KOPT-K1 (cell line): Measurements from ENCODE around the gene GPR183.

Experiments used
- H3K27ac ChIP-seq: fragments of 200-600 bp; sonication (generic); 2 replicates; pipeline ENCODE4 v1.5.1; 2016; ENCODE audit warnings: antibody characterized with exemption, mild to moderate bottlenecking, low read depth, low read length; ENCODE audit not compliant: poor library complexity, severe bottlenecking
- H3K36me3 ChIP-seq: fragments of 200-600 bp; sonication (generic); 2 replicates; pipeline ENCODE4 v1.5.1; 2017; ENCODE audit warnings: antibody characterized with exemption, mild to moderate bottlenecking, low read length, moderate library complexity; ENCODE audit not compliant: insufficient read depth
- H3K9me3 ChIP-seq: fragments of 200-600 bp; sonication (generic); 2 replicates; pipeline ENCODE4 v1.5.1; 2017; ENCODE audit warnings: antibody characterized with exemption, low read length, mild to moderate bottlenecking; ENCODE audit not compliant: insufficient read depth, poor library complexity, severe bottlenecking

The GPR183 gene

DNA sequence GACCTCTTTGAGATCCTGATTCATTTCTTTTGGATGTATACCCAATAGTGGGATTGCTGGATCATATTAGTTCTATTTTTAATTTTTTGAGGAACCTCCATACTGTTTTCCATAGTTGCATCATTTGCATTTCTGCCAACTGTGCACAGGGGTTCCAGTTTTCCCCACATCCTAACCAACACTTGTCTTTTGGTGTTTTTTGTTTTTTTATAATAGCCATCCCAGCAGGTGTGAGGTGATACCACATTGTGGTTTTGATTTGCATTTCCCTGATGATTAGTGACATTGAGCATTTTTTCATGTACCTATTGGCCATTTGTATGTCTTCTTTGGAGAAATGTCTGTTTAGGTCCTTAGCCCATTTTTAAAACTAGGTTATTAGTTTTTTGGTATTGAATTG lies 18.8 kb upstream of the GPR183 start:
- H3K27ac ChIP-seq: no peak overlapping the region
- no peaks in the 10 kb centered on the region for H3K9me3 ChIP-seq
- H3K36me3 ChIP-seq: peaks cover 36% of the 10 kb centered on the region

DNA sequence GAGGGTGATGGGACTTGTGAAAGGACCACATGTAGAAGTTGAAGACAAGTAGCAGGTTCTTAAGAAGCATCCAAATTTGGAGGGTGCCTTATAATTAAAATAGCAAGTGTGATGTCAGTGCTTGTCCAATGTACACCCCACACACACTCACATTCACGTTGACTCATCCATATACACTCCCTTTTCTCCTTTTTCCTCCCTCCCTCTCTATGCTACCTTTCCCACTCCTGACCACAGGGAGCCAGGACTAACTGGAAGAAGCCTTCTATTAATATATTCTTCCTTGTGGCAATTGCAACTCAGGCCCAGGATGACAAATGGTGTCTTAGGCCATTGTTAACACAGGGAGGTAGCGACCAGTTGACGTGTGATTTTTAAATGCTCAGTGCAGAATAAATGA lies 16.3 kb upstream of the GPR183 start:
- Histone ChIP-seq H3K36me3 (peaks cover 35% of the 10 kb centered on the region), H3K9me3 (no peaks in the 10 kb centered on the region), H3K27ac (no peak overlapping the region)

- Histone ChIP-seq H3K27ac (no peak overlapping the region), H3K36me3 (peaks cover 31% of the 10 kb centered on the region), H3K9me3 (no peaks in the 10 kb centered on the region)
These were observed 15.3 kb upstream of the GPR183 start for GRCh38 chr13:99322297-99323103.

DNA sequence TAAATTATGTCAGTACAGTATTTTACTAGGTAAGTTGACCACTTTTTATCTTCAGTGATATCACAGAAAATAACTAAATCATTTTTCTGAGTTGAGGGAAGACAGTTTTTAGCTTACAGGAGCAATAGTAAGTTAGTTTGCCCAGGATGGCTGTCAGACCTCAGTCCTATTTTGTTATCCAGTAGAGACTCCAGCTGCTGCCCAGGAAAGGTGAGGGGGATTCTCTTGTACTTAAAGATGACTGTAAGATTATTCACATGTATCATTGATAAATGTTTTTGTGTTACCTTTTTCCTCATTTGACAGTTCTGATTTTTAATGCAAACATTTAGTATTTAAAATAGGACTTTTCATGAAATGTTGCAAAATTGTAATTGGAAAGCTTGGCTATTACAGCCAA lies 14.5 kb upstream of the GPR183 start:
- no peaks in the 10 kb centered on the region for H3K9me3 ChIP-seq
- H3K36me3 ChIP-seq: peaks cover 32% of the 10 kb centered on the region
- H3K27ac ChIP-seq: no peak overlapping the region

GRCh38 chr13:99320693-99321481 lies 13.7 kb upstream of the GPR183 start:
- H3K36me3 ChIP-seq: peaks cover 39% of the 10 kb centered on the region
- H3K27ac ChIP-seq: no peak overlapping the region
- no peaks in the 10 kb centered on the region for H3K9me3 ChIP-seq

- Histone ChIP-seq H3K9me3 (no peaks in the 10 kb centered on the region), H3K36me3 (peaks cover 41% of the 10 kb centered on the region), H3K27ac (no peak overlapping the region)
These were observed 9.6 kb upstream of the GPR183 start for GRCh38 chr13:99316657-99317256.

- no peak overlapping the region for H3K27ac ChIP-seq
These were observed 9.0 kb upstream of the GPR183 start for GRCh38 chr13:99316224-99316623.

DNA sequence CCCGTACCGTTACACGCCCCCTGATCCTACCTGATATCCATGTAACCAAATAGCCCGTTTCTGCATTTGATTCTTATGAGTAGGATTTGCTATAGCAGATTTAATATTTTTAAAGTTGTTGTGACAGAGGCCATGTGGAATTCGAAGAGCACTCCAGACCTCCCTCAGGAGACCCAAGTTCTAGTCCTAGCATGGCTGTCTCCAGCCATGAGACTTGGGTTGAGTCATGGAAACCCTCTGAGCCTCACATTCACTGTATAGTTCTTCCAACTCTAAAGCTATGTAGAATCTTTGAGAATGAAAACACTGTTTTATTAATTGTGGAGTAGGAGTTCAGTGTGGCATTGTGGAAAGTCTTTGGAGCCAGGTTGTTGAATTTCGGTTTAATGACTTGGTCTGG lies 8.0 kb upstream of the GPR183 start:
- no peak overlapping the region for H3K27ac ChIP-seq
- no peaks in the 10 kb centered on the region for H3K9me3 ChIP-seq
- peaks cover 36% of the 10 kb centered on the region for H3K36me3 ChIP-seq

More at GRCh38 chr13:99316224-99316623, 9.0 kb upstream of the GPR183 start:
- H3K36me3 ChIP-seq: peaks cover 42% of the 10 kb centered on the region
- H3K9me3 ChIP-seq: no peaks in the 10 kb centered on the region

GRCh38 chr13:99314640-99315176 lies 7.5 kb upstream of the GPR183 start:
- Histone ChIP-seq H3K9me3 (no peaks in the 10 kb centered on the region), H3K27ac (no peak overlapping the region), H3K36me3 (peaks cover 35% of the 10 kb centered on the region)

DNA sequence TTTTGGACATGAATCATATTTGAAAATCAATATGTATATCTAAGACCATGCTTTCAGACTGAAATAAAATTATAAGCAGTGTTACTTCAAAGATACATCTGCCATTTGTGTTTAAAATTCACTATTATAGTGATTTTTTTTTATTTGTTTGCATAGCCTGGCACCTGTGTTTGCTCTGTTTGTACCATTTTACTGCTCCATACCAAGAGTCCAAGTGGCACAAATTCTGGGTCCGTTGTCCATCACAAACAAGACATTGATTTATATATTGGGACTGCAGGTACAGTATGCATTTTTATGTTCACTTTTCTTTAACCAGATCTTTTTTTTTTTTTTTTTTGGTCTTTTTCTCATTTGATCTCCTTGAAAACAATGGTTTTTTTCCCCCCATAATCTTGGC lies 6.7 kb upstream of the GPR183 start:
- Histone ChIP-seq H3K36me3 (peaks cover 30% of the 10 kb centered on the region), H3K9me3 (no peaks in the 10 kb centered on the region), H3K27ac (no peak overlapping the region)

DNA sequence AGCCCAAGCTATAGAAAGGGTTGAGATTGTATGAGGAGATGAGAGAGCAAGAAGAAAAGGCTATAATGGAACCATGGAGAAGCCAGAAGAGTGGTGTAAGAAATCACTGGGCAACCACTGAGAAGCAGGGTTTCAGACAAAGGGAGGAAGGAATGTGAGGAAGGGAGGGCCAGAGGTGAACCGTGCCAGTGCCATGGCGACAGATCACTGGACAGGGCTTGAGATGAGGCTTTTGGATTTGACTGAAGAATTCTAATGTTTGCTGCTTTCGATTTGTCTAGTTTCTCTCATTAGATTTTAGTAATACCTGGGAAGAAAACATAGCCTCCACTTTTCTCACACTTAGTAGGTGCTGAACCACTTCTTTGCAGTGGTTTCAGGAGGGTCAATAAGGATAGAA lies 6.3 kb upstream of the GPR183 start:
- no peak overlapping the region for H3K27ac ChIP-seq
- H3K36me3 ChIP-seq: peaks cover 32% of the 10 kb centered on the region
- no peaks in the 10 kb centered on the region for H3K9me3 ChIP-seq

DNA sequence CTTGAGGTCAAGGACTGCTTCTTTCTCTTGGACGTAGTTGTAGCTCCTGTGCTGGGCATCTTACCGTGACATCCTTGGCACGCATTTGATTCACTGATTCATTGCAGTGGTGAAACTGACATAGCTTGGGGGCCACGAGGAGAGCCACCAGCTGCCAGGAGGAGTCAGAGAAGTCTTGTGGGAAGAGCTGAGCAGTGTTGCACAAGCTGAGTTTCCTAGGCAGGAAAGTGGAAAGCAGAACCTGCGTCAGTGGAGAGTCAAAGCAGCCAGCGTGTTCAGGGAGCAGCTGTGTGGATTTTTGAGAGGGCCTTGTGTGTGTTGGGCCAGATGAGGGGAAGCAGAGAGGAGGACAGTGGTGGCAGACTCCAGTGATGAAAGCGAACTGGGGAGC lies 5.3 kb upstream of the GPR183 start:
- Histone ChIP-seq H3K27ac (no peak overlapping the region), H3K36me3 (peaks cover 42% of the 10 kb centered on the region)

GRCh38 chr13:99311748-99312492 lies 4.7 kb upstream of the GPR183 start:
- Histone ChIP-seq H3K27ac (no peak overlapping the region), H3K36me3 (peaks cover 42% of the 10 kb centered on the region), H3K9me3 (no peaks in the 10 kb centered on the region)

More for the DNA sequence above, 5.3 kb upstream of the GPR183 start:
- H3K9me3 ChIP-seq: no peaks in the 10 kb centered on the region

GRCh38 chr13:99311137-99311536 lies 3.9 kb upstream of the GPR183 start:
- Histone ChIP-seq H3K36me3 (peaks cover 35% of the 10 kb centered on the region), H3K9me3 (no peaks in the 10 kb centered on the region), H3K27ac (no peak overlapping the region)
